Osteocyte (in vitro differentiated cells): ENCODE results near the gene WNT2. TPM values are rescaled to one million over a fixed set of nuclear protein-coding genes. Genes with fewer than 3 reads are reported as not detected.
A peak's percentile ranks its signal among the peaks of the same experiment; 100 is the strongest.

Experiments used
- DNase-seq: peaks from one replicate; pipeline ENCODE4 v3.0.0; 2021; ENCODE audit warnings: mixed read lengths; ENCODE audit not compliant: unreplicated experiment; ENCODE audit errors: extremely low spot score
- H3K27ac Mint-ChIP-seq: one replicate; pipeline ENCODE4 v1.8.0; 2021; ENCODE audit warnings: mild to moderate bottlenecking, mixed read lengths; ENCODE audit not compliant: unreplicated experiment
- H3K27me3 Mint-ChIP-seq: one replicate; pipeline ENCODE4 v1.8.0; 2021; ENCODE audit warnings: mixed read lengths; ENCODE audit not compliant: unreplicated experiment
- H3K36me3 Mint-ChIP-seq: one replicate; pipeline ENCODE4 v1.8.0; 2021; ENCODE audit warnings: mixed read lengths; ENCODE audit not compliant: unreplicated experiment
- H3K4me1 Mint-ChIP-seq: one replicate; pipeline ENCODE4 v1.8.0; 2021; ENCODE audit warnings: mixed read lengths; ENCODE audit not compliant: unreplicated experiment
- H3K4me3 Mint-ChIP-seq: one replicate; pipeline ENCODE4 v1.8.0; 2021; ENCODE audit warnings: mild to moderate bottlenecking, moderate library complexity, mixed read lengths; ENCODE audit not compliant: unreplicated experiment
- H3K9me3 Mint-ChIP-seq: one replicate; pipeline ENCODE4 v1.8.0; 2021; ENCODE audit warnings: mixed read lengths; ENCODE audit not compliant: unreplicated experiment
- CTCF ChIP-seq: fragments of 200-600 bp; sonication (generic); IDR thresholded peaks from 2 replicates; pipeline ENCODE4 v1.5.0; 2021; ENCODE audit warnings: antibody characterized with exemption, mild to moderate bottlenecking, moderate library complexity
- total RNA-seq: library from RNA; stranded (reverse); gene quantifications from 2 replicates; pipeline ENCODE4 v1.2.1, GENCODE V29; 2021

The WNT2 gene
- total RNA-seq, 1 donor from 2014 or later = 9.5 TPM

GRCh38 chr7:117338020-117338419 lies 15.2 kb upstream of the WNT2 start:
- Mint-ChIP-seq H3K27ac (no peak overlapping the region), H3K27me3 (peaks cover 7% of the 10 kb centered on the region), H3K9me3 (peaks cover 2% of the 10 kb centered on the region), H3K36me3 (no peaks in the 10 kb centered on the region), H3K4me3 (no peak overlapping the region), H3K4me1 (peaks cover 1% of the 10 kb centered on the region)
- no peak for DNase-seq
- TF ChIP-seq CTCF = peak; percentile 29

GRCh38 chr7:117333168-117333567 lies 10.3 kb upstream of the WNT2 start:
- no peak overlapping the region for H3K4me3 Mint-ChIP-seq

GRCh38 chr7:117332031-117332430 lies 9.2 kb upstream of the WNT2 start:
- Mint-ChIP-seq H3K27ac (no peak overlapping the region), H3K4me3 (no peak overlapping the region), H3K9me3 (peaks cover 34% of the 10 kb centered on the region), H3K4me1 (no peaks in the 10 kb centered on the region), H3K27me3 (peaks cover 7% of the 10 kb centered on the region), H3K36me3 (peaks cover 24% of the 10 kb centered on the region)
- no peak for TF ChIP-seq CTCF
- DNase-seq = no peak

More at GRCh38 chr7:117333168-117333567, 10.3 kb upstream of the WNT2 start:
- Mint-ChIP-seq H3K27me3 (peaks cover 7% of the 10 kb centered on the region), H3K27ac (no peak overlapping the region), H3K9me3 (peaks cover 29% of the 10 kb centered on the region), H3K36me3 (peaks cover 20% of the 10 kb centered on the region), H3K4me1 (no peaks in the 10 kb centered on the region)
- no peak for TF ChIP-seq CTCF
- no peak for DNase-seq

GRCh38 chr7:117325836-117326235 lies 3.0 kb upstream of the WNT2 start:
- Mint-ChIP-seq H3K4me3 (no peak overlapping the region), H3K9me3 (peaks cover 28% of the 10 kb centered on the region), H3K4me1 (peaks cover 37% of the 10 kb centered on the region), H3K27ac (peak overlapping the region; percentile 65), H3K36me3 (peaks cover 16% of the 10 kb centered on the region), H3K27me3 (peaks cover 15% of the 10 kb centered on the region)
- no peak for DNase-seq
- TF ChIP-seq CTCF = no peak

DNA sequence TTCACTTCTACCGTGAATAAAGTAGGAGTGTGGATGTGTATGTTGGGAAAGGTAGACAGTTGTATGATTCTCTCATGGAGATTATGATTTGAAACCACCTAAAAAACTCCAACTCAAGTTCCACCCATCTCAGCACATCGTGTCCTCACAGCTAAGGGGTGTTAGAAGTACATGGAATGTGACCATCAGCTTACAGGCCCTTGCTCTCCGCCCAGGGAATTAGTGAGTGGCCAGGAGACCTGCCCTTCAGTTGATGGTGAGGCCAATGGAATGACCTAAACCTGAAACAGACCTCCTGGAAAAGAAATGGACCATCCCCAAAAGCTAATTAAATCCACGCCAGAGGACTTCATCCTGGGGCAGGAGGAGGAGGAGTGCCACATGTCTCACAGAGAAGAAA lies 2.1 kb upstream of the WNT2 start:
- Mint-ChIP-seq H3K4me1 (peaks cover 37% of the 10 kb centered on the region), H3K9me3 (peaks cover 21% of the 10 kb centered on the region), H3K27me3 (peaks cover 15% of the 10 kb centered on the region), H3K27ac (peak overlapping the region; percentile 65), H3K36me3 (peaks cover 13% of the 10 kb centered on the region), H3K4me3 (peak overlapping the region; percentile 85)
- no peak for DNase-seq
- TF ChIP-seq CTCF = no peak
